ENCODE results near the gene TMEM125. TPM values are rescaled to one million over a fixed set of nuclear protein-coding genes. Genes with fewer than 3 reads are reported as not detected.

The TMEM125 gene
- total and polyA plus RNA-seq, 9 of the 15 experiments (the other 6 are each of a cell fraction or from before 2014, with no cell fraction given), result 0.07 to 0.08 TPM; not detected in 7

DNA sequence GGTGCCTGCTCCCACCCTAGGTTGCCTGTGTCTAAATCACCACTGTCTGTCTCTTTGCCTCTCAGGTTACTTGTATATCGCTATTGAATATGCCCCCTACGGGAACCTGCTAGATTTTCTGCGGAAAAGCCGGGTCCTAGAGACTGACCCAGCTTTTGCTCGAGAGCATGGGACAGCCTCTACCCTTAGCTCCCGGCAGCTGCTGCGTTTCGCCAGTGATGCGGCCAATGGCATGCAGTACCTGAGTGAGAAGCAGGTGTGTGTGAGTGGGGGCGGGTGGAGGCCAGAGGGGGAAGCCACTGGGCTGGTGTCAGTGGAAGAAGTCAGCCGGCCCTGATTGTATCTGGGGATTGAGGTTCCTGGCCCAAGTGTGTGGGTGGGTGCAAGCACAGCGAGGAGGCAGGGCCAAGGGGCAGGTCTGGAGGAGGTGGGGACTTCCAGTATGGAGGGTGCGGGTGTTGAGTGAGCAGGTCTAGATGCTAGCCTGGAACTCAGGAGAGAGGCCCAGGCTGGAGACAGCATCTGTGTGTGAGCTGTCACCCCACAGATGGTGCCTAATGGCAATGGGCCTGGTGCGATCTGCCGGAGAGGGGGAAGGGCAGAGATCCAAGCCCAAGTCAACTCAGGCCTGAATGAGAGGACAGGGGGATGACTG lies 48.2 kb downstream of the TMEM125 start:
- H3K27me3 ChIP-seq (ENCODE audit: control insufficient read depth in 2 of 2, insufficient read depth in 2 of 2, low read length in 2 of 2), result peaks cover 6 to 21% of the 10 kb centered on the region in 2 experiments; a peak in 3 of 5 replicates
- BruUV-seq (replicated peaks), result no TSS peak
- peaks cover 3 to 14% of the 10 kb centered on the region in 2 experiments; a peak in 3 of 5 replicates for H3K4me1 ChIP-seq (replicated peaks in 1 of 2; ENCODE audit: control insufficient read depth in 2 of 2, insufficient read depth in 2 of 2, low read length in 2 of 2)
- ChIA-PET POLR2A (no interaction called here), CTCF (ENCODE audit: low intra/inter-chr PET ratio) (no interaction called here)
- ATAC-seq, result peak; percentile 42
- H3K79me2 ChIP-seq (ENCODE audit: control insufficient read depth, insufficient read depth, low read length), result no peaks in the 10 kb centered on the region
- no peak overlapping the region for H3K4me2 ChIP-seq (ENCODE audit: insufficient read depth, low read length)
- TF ChIP-seq OTX1 (CRISPR knock-in tag; IDR thresholded peaks at IDR 0.05), result no peak
- no peak for TF ChIP-seq NBN (IDR thresholded peaks at IDR 0.05; ENCODE audit: low read depth)
- TF ChIP-seq CREBBP (IDR thresholded peaks at IDR 0.05; ENCODE audit: low read depth, low read length), result no peak
- TF ChIP-seq, protein P1, sequence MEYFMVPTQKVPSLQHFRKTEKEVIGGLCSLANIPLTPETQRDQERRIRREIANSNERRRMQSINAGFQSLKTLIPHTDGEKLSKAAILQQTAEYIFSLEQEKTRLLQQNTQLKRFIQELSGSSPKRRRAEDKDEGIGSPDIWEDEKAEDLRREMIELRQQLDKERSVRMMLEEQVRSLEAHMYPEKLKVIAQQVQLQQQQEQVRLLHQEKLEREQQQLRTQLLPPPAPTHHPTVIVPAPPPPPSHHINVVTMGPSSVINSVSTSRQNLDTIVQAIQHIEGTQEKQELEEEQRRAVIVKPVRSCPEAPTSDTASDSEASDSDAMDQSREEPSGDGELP (CRISPR knock-in tag; IDR thresholded peaks at IDR 0.05; ENCODE audit: borderline replicate concordance), result 0 out of 2 replicates have a peak, but pooled peaks have one; percentile 16
- TF ChIP-seq ZBTB1 (CRISPR knock-in tag; IDR thresholded peaks at IDR 0.05; ENCODE audit: borderline replicate concordance, low read depth), result no peak
- TF ChIP-seq EGR1 (conservative IDR thresholded peaks at IDR 0.05), result peak; percentile 91
- TF ChIP-seq, protein P2, sequence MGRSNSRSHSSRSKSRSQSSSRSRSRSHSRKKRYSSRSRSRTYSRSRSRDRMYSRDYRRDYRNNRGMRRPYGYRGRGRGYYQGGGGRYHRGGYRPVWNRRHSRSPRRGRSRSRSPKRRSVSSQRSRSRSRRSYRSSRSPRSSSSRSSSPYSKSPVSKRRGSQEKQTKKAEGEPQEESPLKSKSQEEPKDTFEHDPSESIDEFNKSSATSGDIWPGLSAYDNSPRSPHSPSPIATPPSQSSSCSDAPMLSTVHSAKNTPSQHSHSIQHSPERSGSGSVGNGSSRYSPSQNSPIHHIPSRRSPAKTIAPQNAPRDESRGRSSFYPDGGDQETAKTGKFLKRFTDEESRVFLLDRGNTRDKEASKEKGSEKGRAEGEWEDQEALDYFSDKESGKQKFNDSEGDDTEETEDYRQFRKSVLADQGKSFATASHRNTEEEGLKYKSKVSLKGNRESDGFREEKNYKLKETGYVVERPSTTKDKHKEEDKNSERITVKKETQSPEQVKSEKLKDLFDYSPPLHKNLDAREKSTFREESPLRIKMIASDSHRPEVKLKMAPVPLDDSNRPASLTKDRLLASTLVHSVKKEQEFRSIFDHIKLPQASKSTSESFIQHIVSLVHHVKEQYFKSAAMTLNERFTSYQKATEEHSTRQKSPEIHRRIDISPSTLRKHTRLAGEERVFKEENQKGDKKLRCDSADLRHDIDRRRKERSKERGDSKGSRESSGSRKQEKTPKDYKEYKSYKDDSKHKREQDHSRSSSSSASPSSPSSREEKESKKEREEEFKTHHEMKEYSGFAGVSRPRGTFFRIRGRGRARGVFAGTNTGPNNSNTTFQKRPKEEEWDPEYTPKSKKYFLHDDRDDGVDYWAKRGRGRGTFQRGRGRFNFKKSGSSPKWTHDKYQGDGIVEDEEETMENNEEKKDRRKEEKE (IDR thresholded peaks at IDR 0.05; ENCODE audit: borderline replicate concordance in 1 of 2, control insufficient read depth in 1 of 2, low read depth in 2 of 2, low read length in 1 of 2), result no peak
- TF ChIP-seq RCOR1 (IDR thresholded peaks at IDR 0.05; ENCODE audit: borderline replicate concordance in 1 of 2, low read depth in 2 of 2, low read length in 2 of 2), result peak in 1 of 2 experiments; percentile 26; a peak in 1 of 4 replicates
- no peak for TF ChIP-seq DMBX1 (CRISPR knock-in tag; IDR thresholded peaks at IDR 0.05; ENCODE audit: borderline replicate concordance)
- no peak overlapping the region for H2AFZ ChIP-seq (ENCODE audit: low read depth, low read length)
- no peak overlapping the region for H3K4me3 ChIP-seq
- 35% methylated on average over 15 of the region's 15 CpGs for WGBS (ENCODE audit: insufficient coverage, low coverage, missing lambda C conversion rate)
- DNase-seq (ENCODE audit: extremely low read depth in 1 of 4, low spot score in 3 of 4), result peak; percentile 44 to 59 (median 56)
- H3K9ac ChIP-seq (ENCODE audit: insufficient read depth in 1 of 2, low read depth in 2 of 2, low read length in 2 of 2), result peak overlapping the region in 1 of 2 experiments; percentile 77; a peak in 1 of 4 replicates
- FAIRE-seq, result no peak
- H3K9me3 ChIP-seq (replicated peaks; ENCODE audit: control insufficient read depth, insufficient read depth, low read depth, low read length), result no peaks in the 10 kb centered on the region
- H3K36me3 ChIP-seq (ENCODE audit: control insufficient read depth, insufficient read depth, low read length), result no peaks in the 10 kb centered on the region
- peaks cover 8% of the 10 kb centered on the region; the same call in 1 of the 2 replicates for H4K20me1 ChIP-seq (replicated peaks; ENCODE audit: control insufficient read depth, insufficient read depth, low read length)
- intact Hi-C loops (cut with micrococcal nuclease) (no loop called here), in situ Hi-C loops (cut with MboI) (no loop called here)
- H3K27ac ChIP-seq (ENCODE audit: extremely low read depth, low read depth, low read length), result no peak overlapping the region
- no peaks in the 10 kb centered on the region for H3K9me1 ChIP-seq (ENCODE audit: control insufficient read depth, insufficient read depth, low read length)
